HG03097 (cell line): Measurements from ENCODE around the gene PSMB3.
"Not testable (repeated sequence)": the region's sequence is repeated elsewhere in the genome, so short reads cannot be mapped to it uniquely, and the experiment has no call there.

Experiments used
- ATAC-seq: cut with Tn5 transposase; IDR thresholded peaks from one replicate; pipeline ENCODE4 v1.9.1; 2021; ENCODE audit not compliant: unreplicated experiment, low FRiP score

PSMB3 gene

GRCh38 chr17:38715216-38715943, 37.2 kb upstream of the PSMB3 start:
- ATAC-seq, result no peak

GRCh38 chr17:38716368-38717005, 36.1 kb upstream of the PSMB3 start:
- ATAC-seq, result no peak

GRCh38 chr17:38717139-38717745, 35.3 kb upstream of the PSMB3 start:
- no peak for ATAC-seq

DNA sequence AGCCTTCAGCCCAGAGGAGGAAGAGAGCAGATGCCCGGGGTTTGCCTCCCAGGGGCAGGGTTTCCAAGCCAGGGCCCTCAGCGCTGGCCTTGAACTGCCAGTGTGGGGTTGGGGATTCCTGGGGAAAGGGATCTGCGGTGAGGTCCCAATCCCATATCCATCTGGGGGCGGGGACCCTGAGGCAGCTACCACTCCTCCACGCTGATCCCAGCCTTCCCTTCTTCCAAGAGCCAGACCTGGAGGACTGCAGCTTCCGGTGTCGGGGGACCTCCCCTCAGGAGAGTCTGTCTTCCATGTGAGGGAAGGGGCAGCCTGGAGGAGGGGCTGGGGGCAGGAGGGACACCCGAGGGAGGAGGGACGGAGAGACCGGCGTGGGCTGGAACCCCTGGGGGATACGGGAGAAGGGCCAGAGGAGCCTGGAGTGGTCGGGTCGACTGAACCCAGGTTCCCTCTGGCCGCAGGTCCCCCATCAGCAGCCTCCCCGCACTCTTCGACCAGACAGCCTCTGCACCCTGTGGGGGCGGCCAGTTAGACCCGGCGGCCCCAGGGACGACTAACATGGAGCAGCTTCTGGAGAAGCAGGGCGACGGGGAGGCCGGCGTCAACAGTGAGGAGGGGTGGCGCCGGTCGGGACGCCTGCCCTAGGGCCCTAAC, 33.1 kb upstream of the PSMB3 start:
- ATAC-seq, result no peak

DNA sequence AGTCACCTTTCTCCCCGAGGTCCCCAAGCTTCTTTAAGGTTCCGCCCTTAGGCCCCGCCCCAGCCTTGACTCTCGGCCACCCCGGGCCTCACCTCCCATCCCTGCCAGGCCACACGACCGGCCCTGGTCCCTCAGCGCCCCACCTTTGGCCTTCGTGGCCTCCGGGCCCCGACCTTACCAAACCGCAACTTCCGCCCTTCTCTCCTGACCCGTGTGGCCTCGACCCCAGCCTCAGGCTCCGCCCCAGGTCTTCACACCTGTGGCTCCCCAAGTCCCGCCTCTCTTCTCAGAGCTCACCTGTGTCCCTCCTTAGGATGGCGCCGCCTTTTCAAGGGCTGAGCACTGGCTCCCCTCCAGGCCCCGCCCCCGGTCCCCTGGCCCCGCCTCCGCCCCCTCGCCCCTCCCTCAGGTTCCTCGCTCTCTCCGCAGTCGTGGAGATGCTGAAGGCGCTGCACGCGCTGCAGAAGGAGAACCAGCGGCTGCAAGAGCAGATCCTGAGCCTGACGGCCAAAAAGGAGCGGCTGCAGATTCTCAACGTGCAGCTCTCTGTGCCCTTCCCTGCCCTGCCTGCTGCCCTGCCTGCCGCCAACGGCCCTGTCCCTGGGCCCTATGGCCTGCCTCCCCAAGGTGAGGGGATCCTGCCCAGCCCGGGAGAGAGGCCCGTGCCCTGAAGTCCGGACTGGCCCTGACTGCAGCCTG, 32.4 kb upstream of the PSMB3 start:
- no peak for ATAC-seq

- no peak for ATAC-seq
Measured at GRCh38 chr17:38720941-38721340, 31.6 kb upstream of the PSMB3 start.

DNA sequence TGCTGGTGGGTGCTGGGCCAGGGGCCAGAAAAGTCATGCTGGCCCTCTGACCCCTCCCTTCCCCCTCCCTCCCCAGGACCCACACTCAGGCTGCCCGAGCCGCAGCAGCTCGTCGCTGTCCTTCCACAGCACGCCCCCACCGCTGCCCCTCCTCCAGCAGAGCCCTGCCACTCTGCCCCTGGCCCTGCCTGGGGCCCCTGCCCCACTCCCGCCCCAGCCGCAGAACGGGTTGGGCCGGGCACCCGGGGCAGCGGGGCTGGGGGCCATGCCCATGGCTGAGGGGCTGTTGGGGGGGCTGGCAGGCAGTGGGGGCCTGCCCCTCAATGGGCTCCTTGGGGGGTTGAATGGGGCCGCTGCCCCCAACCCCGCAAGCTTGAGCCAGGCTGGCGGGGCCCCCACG, 30.7 kb upstream of the PSMB3 start:
- no peak for ATAC-seq

DNA sequence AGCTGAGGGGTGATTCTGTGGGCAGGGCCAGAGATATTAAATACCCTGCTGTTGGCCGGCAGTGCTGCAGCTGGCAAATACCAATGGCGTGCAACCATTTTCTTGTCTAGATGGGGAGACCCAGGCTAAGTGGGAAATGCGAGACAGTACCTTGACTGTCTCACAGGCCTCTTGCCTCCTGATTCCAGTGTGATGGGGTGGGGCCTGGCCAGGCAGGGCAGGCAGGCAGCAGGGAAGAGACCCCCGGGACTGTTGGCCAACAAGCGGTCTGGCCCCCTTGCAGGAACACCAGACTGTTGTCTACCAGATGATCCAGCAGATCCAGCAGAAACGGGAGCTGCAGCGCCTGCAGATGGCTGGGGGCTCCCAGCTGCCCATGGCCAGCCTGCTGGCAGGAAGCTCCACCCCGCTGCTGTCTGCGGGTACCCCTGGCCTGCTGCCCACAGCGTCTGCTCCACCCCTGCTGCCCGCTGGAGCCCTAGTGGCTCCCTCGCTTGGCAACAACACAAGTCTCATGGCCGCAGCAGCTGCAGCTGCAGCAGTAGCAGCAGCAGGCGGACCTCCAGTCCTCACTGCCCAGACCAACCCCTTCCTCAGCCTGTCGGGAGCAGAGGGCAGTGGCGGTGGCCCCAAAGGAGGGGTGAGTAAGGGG, 28.1 kb upstream of the PSMB3 start:
- ATAC-seq, result no peak

GRCh38 chr17:38725066-38725465, 27.5 kb upstream of the PSMB3 start:
- no peak for ATAC-seq

DNA sequence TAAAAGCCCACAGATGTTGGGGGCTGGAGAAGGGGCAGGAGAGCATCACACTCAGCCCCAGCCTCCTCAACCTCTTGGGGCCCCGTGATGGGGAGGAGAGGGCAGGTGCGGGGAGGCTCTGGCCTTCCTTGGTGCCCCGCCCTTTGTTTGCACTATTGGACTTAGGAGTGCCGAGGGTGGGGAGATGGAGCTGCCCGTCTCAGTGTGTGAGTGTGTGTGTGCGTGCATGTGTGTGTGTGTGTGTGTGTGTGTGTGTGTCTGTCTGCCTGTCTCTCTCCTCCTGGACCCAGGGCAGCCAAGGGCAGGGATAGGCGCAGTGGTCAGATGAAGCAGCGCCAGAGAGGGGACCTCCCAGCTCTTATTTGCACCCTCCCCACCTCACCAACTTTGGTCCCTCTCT, 26.4 kb upstream of the PSMB3 start:
- not testable (repeated sequence) for ATAC-seq

DNA sequence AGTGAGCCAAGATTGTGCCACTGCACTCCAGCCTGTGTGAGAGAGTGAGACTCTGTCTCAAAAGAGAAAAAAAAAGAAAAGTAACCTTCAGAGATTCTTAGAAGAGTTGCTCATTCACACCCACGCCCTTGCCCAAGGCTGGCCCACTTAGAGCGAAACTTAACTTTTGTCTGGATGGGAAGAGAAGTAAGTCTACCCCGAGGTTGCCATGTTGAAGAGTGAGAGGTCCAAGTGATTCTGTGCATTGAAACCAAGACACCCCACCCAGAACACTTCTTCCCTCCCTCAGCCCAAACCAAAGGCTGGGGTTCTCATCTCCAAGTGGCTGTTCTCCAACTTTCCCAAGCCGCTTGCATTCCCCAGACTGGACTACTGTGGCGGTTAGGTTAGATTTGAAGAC, 24.8 kb upstream of the PSMB3 start:
- ATAC-seq, result no peak

DNA sequence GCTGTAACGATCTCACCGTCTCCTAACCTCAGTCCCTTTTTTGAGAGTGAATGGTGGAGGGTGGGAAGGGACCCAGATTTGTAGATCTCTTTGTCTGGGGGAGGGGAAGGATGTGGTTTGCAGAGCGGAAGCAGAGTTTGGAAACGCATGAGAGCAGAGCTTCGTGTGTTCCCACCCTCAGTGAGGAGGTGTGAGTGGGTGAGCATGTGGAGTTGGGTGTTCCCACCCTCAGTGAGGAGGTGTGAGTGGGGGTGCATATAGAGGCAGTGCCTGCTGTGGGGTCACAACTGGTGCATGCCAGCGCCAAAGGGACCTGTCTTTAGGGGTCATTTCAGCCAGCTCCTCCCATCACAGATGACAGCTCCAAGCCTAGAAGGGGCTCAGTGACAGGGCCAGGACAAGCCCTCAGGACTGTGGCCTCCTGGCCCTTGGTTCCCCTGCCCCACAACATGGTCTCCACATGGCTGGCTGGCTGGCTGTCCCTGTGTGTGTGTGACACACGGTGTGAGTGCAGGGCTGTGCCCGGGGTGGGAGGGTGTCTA, 24.2 kb upstream of the PSMB3 start:
- ATAC-seq, result no peak

DNA sequence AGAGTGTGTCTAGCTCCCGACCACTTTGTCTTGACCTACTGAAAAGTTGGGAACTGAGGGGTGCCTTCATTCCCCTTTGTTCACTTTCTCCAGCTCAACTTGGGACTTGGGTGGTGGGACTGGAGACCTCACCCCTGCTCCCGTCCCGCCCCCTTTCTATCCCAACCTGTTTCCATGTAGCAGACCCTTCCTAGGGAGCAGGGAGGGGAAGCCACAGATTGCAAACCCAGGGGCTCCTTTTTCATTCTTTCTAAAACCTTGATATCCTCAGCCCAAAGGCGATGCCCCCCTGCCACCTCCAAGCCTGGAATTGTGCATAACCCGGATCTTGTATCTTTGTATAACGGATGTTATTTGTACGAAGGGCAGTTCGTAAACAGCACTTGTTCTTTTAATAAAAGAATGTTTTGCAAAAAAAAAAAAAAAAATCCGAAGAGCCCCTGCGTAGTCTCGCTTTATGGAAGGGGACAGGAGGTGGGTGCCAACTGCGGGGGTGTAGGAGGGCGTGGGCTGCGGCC, 23.1 kb upstream of the PSMB3 start:
- no peak for ATAC-seq

GRCh38 chr17:38729886-38730525, 22.5 kb upstream of the PSMB3 start, which contains the start of gene CISD3:
Gene CISD3 (plus strand): TSS chr17:38730341. CDS start chr17:38730359, 18 bp downstream.
- ATAC-seq, result peak; percentile 61

GRCh38 chr17:38730526-38731379, 21.8 kb upstream of the PSMB3 start:
- ATAC-seq, result no peak

DNA sequence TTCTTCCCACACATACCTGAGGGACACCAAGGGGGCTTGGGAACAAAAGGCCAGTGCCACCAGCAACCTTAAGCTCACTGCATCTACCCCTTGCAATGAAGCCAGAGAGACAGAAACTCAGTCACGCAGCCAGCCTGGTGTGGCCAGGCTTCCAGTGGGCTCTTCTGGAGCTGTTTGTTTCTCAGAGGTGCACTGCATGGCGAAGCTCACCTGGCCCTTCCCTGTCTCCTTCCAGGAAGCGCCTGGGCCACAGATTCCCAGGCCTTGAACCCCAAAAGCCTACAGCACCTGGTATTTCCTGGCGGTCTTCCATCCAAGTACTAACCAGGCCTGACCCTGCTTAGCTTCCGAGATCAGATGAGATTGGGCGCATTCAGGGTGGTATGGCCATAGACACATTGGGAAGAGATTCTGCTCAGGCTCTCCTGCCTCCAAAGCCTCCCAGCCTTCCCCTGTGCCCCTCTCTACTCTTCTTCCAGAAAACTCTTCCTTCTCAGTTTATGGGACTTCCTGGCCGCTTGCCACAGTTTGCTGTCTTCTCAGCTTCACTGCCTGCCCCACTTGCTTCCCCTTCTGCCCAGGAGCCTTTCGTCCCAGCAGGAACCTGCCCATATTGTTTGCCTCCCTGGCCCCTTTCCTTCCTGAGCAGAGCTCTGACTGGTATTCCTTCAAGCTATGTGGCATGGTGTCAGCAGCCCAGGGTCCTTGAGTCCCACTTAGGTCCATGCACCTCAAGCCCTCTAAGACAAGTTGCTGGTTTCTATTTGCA, 20.8 kb upstream of the PSMB3 start:
- ATAC-seq, result no peak

DNA sequence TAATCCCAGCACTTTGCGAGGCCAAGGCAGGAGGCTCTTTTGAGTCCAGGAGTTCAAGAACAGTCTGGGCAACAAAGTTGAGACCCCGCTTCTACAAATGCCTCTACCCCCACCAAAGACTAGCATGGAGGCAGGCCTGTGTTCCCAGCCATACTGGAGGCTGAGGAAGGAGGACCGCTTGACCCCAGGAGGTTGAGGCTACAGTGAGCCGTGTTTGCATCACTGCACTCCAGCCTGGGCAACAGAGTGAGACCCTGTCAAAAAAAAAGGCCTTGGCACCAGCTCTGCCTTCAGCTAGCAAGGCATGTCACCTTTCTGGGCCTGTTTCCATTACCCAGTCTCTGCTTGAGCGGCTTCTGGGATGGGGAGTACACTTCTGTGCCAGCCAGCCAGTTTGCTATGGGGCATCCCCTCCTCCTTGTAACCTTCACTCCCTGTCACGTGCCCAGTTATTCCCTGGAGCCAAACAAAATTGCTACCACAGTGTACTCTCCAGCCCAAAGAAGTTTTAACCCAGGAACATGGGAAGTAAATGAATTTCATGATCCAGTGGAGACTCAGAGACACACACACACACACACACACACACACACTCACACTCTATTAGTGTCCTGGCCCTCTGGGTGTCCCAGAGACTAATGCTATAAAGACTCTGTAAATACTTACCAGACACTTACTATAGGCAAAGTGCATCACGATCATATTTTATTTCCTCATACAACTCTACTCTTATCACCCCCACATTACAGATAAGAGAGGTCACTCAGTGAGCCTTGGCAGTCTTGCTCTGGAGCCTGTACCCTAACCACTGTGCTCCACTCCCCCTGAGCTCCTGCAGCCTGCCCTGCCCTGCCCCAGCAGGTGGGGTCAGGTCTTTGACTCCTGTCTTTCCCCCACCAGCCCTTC, 19.9 kb upstream of the PSMB3 start:
- ATAC-seq, result no peak
